Activated T-cell treated with anti-CD3 and anti-CD28 coated beads, Interleukin-2, amount 50 U/mL, for 4 hours (primary cell): ENCODE results near the gene HOXA6. TPM values are rescaled to one million over a fixed set of nuclear protein-coding genes. Genes with fewer than 3 reads are reported as not detected.

Source experiments
- ATAC-seq, 2 donors: fragments of 200-7000 bp; cut with Tn5 transposase; one replicate each; pipeline ENCODE4 v1.10.0; 2021
- DNase-seq: peaks from one replicate; pipeline ENCODE4 v3.0.0-alpha.2; 2020
- H3K27me3 Mint-ChIP-seq: one replicate; pipeline ENCODE4 v1.8.0; 2021; ENCODE audit warnings: low read depth, mixed read lengths
- H3K36me3 Mint-ChIP-seq: one replicate; pipeline ENCODE4 v1.8.0; 2022; ENCODE audit warnings: mixed read lengths; ENCODE audit not compliant: insufficient read depth
- H3K4me1 Mint-ChIP-seq: one replicate; pipeline ENCODE4 v1.8.0; 2021; ENCODE audit warnings: low read depth, mixed read lengths
- H3K4me3 Mint-ChIP-seq: one replicate; pipeline ENCODE4 v1.8.0; 2021; ENCODE audit warnings: mild to moderate bottlenecking, moderate library complexity, mixed read lengths
- H3K9me3 Mint-ChIP-seq: one replicate; pipeline ENCODE4 v1.8.0; 2021; ENCODE audit warnings: mixed read lengths
- total RNA-seq, 3 donors: library from RNA; stranded (reverse); gene quantifications; one replicate each; pipeline ENCODE4 v1.2.1, GENCODE V29; 2021

HOXA6 gene
- total RNA-seq, 3 donors from 2014 or later, result not detected

DNA sequence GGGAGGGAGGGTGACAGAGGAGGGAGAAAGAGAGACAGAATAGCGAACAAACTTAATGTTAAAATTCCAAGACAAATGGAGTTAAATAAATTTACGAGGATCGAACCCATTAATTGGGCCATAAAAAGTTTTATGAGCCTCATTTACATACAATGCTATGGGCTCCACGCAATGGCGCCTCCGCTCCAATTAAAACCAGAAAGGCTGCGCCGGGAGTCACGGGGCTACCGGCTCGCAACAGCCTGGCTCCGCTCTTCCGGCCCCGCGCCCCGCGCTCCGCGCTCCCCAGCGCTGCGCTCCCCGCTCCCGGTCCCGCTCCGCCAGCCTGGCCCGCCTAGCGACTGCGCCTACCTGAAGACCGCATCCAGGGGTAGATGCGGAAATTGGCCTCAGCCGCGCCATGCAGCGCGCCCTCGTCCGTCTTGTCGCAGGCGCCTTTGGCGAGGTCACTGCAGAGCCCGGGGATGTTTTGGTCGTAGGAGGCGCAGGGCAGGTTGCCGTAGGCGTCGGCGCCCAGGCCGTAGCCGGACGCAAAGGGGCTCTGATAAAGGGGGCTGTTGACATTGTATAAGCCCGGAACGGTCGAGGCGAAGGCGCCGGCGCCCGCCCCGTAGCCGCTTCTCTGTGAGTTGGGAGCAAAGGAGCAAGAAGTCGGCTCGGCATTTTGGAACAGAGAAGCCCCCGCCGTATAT, 8.4 kb upstream of the HOXA6 start:
- ATAC-seq (peak in 1 of 2 donors; percentile 11), DNase-seq (no peak)
- Mint-ChIP-seq H3K4me1 (peaks cover 46% of the 10 kb centered on the region), H3K36me3 (no peaks in the 10 kb centered on the region), H3K27me3 (peaks cover 88% of the 10 kb centered on the region), H3K4me3 (peak overlapping the region; percentile 46), H3K9me3 (no peaks in the 10 kb centered on the region)

- H3K36me3 Mint-ChIP-seq, result no peaks in the 10 kb centered on the region
- peaks cover 50% of the 10 kb centered on the region for H3K4me1 Mint-ChIP-seq
- DNase-seq, result peak; percentile 57
- ATAC-seq, result peak in 1 of 2 donors; percentile 12
- peaks cover 92% of the 10 kb centered on the region for H3K27me3 Mint-ChIP-seq
- H3K9me3 Mint-ChIP-seq, result no peaks in the 10 kb centered on the region
- H3K4me3 Mint-ChIP-seq, result peak overlapping the region; percentile 48
Measured at GRCh38 chr7:27154901-27155815, 7.6 kb upstream of the HOXA6 start.

GRCh38 chr7:27154369-27154768, 6.8 kb upstream of the HOXA6 start:
- DNase-seq (no peak), ATAC-seq (no peak)
- Mint-ChIP-seq H3K36me3 (no peaks in the 10 kb centered on the region), H3K9me3 (no peaks in the 10 kb centered on the region), H3K4me3 (no peak overlapping the region), H3K27me3 (peaks cover 92% of the 10 kb centered on the region), H3K4me1 (peaks cover 48% of the 10 kb centered on the region)

DNA sequence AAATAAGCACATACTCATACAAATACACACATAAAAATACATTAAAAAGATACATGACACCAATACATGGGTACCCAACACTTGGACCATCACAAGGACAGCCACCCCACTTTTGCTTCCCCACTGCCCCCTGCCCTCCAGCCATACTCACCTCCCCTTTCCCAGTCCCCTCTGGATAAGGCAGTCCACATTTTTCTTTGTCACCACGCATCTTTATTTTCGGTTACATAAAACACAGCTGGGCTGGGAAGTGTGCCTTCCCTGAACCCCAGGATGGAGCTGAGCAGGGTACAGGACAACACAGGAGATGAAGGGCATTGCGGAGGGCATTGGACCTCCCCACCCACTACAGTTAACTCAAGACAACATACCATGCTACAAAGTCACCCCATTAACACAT, 6.0 kb upstream of the HOXA6 start:
- Mint-ChIP-seq H3K4me1 (peaks cover 45% of the 10 kb centered on the region), H3K36me3 (no peaks in the 10 kb centered on the region), H3K9me3 (no peaks in the 10 kb centered on the region), H3K4me3 (no peak overlapping the region), H3K27me3 (peaks cover 92% of the 10 kb centered on the region)
- ATAC-seq, result no peak
- DNase-seq, result no peak

DNA sequence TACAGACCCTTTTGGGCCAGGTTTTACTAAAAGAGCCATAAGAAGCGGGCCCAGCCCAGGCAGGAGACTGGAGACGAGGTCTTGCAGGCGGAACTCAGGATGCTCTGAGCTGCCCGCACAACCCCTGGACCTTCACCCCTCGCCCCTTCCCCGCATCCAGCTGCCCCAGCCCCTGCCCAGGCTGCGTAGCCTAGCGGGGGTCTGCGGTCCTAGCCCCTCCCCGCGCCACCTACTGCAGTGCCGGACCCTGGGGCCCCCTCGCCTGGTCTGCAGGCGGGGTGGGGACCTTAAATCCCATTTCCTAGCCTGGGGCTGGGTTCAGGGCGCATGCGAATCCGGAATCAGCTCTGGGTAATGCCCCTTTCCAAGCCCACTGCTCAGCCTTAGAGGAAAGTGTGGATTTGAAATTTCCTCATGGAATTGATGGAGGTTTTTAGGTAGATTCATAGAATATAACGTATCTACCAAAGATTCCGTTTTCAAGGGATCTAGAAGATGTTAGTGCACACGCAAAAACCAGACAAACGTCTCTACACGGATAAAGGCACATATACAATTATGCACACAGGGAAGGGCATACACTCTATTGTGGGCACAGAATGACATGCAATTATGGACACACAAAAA, 5.4 kb upstream of the HOXA6 start:
- peaks cover 48% of the 10 kb centered on the region for H3K4me1 Mint-ChIP-seq
- no peak for ATAC-seq
- DNase-seq, result no peak
- H3K4me3 Mint-ChIP-seq, result no peak overlapping the region
- H3K27me3 Mint-ChIP-seq, result peaks cover 92% of the 10 kb centered on the region
- H3K9me3 Mint-ChIP-seq, result no peaks in the 10 kb centered on the region
- H3K36me3 Mint-ChIP-seq, result no peaks in the 10 kb centered on the region

DNA sequence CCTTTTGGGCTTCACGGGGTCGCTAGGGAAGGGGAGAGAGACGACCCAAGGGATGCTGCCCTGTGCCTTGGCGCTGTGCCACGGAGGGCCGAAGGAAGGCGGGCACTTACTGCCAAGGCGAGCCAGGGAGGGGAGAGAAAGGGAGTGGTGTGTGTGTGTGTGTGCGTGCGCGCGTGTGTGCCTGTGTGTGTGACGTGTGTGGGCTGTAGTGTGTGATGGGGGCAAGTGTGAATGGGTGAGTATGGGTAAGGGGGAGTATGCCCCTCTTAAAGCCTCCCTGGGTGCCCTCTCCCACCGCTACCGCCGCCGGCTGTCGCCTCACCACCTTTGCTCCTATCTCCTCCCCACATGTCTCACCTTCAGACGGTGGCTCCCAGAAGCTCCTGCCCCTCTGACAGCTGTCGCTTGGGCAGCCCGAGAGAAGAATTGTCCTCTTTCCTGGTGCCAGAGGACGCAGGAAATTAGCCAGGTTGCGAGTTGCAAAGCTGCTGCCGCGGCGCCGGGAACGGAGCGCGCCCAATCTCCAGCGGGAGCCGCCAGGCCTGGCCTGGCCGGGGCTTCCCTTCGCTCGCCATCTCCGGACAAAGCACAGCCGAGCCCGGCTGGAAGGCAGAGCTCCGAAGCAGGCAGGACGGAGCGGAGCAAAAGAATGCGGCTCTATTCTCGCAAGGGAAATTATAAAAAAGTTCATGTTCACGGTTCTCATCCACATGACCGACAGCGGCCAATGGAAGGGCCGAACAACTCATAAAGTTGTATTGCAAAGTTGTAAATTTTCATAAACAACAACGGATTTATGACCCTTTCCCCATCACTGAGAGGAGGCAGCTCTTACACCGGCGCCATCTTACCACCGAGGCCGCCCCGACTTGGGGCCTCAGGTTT, 4.6 kb upstream of the HOXA6 start, which contains the start of gene HOXA3:
Gene HOXA3 (minus strand): TSS at position 653 of the 885 bp plus-strand sequence. CDS start 41,943 bp downstream, outside the sequence.
- DNase-seq (no peak), ATAC-seq (no peak)
- Mint-ChIP-seq H3K4me1 (peaks cover 45% of the 10 kb centered on the region), H3K9me3 (no peaks in the 10 kb centered on the region), H3K36me3 (no peaks in the 10 kb centered on the region), H3K4me3 (peak within 1 kb of the TSS; percentile 69), H3K27me3 (peaks cover 88% of the 10 kb centered on the region)

DNA sequence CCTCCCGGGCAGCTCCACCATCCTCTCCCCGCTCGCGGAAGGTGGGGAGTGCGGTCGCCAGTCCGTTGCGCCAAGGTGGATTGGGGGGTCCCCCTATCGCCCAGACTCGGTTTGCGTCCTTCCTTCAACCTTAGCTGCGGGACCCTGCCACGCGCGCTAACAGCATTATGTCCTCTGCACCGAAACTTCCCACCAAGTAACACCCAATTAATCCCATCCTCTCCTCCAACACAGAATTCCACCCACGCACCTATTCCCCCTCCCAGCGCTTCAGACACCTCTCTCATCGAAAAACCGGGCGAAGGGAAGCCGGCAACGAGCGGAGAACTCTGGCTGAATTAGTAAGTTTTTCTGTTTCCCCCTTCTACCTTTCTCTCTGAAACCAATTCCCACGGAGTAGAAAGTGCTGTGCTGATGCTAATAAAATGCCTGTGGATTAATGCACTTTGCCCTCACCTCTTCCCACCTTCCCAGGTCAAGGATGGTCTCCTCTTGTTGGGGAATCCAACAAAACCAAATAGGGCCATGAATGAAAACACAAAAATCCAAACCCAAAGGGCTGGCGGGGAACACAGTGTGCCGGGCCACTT, 3.9 kb upstream of the HOXA6 start:
- Mint-ChIP-seq H3K4me1 (peaks cover 45% of the 10 kb centered on the region), H3K36me3 (no peaks in the 10 kb centered on the region), H3K27me3 (peaks cover 90% of the 10 kb centered on the region), H3K4me3 (peak overlapping the region; percentile 69), H3K9me3 (no peaks in the 10 kb centered on the region)
- no peak for ATAC-seq
- DNase-seq, result no peak

GRCh38 chr7:27150568-27151340, 3.2 kb upstream of the HOXA6 start:
- Mint-ChIP-seq H3K36me3 (no peaks in the 10 kb centered on the region), H3K4me3 (peak overlapping the region; percentile 69), H3K4me1 (peaks cover 41% of the 10 kb centered on the region), H3K9me3 (no peaks in the 10 kb centered on the region), H3K27me3 (peaks cover 91% of the 10 kb centered on the region)
- ATAC-seq (peak; percentile 80 to 83), DNase-seq (peak; percentile 61)

DNA sequence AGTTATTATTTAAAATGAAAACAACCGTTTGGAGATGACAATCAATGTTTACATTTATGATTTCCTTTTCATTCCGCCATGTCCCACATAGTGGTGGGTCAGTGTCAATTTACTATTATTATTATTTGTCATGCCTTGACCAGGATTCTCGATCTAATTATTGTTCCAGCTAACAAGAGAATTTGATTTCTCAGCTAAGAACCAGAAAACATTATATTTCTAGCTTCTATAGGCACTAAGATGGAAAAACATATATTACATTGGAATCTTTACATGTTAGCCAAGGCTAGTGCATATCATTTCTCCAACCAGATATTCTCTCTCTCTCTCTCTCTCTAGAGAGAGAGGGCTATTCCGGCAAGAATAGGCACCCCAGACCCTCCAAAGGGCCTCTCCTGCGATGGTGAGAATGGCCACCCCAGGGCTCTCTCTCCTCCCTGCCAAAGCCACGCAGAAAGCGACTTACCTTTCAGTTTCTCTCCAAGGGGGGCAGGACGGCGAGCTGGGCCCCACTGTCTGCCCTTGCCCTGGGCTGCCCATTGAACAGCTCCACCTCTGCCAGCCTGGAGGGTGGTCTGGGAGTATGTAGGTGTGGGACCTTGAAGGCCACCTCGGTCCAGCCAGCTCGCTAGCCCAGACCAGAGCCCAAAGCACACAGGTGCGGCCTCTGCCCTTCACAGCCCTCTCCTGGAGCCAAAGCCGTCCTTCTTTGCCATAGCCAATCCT, 2.4 kb upstream of the HOXA6 start:
- peak overlapping the region; percentile 69 for H3K4me3 Mint-ChIP-seq
- H3K9me3 Mint-ChIP-seq, result no peaks in the 10 kb centered on the region
- H3K36me3 Mint-ChIP-seq, result no peaks in the 10 kb centered on the region
- peaks cover 34% of the 10 kb centered on the region for H3K4me1 Mint-ChIP-seq
- DNase-seq, result no peak
- peak in 1 of 2 donors; percentile 5 for ATAC-seq
- H3K27me3 Mint-ChIP-seq, result peaks cover 90% of the 10 kb centered on the region

GRCh38 chr7:27148756-27149641, 1.4 kb upstream of the HOXA6 start:
- peaks cover 89% of the 10 kb centered on the region for H3K27me3 Mint-ChIP-seq
- H3K36me3 Mint-ChIP-seq, result no peaks in the 10 kb centered on the region
- H3K4me1 Mint-ChIP-seq, result peaks cover 26% of the 10 kb centered on the region
- ATAC-seq (no peak), DNase-seq (no peak)
- no peaks in the 10 kb centered on the region for H3K9me3 Mint-ChIP-seq
- no peak overlapping the region for H3K4me3 Mint-ChIP-seq

DNA sequence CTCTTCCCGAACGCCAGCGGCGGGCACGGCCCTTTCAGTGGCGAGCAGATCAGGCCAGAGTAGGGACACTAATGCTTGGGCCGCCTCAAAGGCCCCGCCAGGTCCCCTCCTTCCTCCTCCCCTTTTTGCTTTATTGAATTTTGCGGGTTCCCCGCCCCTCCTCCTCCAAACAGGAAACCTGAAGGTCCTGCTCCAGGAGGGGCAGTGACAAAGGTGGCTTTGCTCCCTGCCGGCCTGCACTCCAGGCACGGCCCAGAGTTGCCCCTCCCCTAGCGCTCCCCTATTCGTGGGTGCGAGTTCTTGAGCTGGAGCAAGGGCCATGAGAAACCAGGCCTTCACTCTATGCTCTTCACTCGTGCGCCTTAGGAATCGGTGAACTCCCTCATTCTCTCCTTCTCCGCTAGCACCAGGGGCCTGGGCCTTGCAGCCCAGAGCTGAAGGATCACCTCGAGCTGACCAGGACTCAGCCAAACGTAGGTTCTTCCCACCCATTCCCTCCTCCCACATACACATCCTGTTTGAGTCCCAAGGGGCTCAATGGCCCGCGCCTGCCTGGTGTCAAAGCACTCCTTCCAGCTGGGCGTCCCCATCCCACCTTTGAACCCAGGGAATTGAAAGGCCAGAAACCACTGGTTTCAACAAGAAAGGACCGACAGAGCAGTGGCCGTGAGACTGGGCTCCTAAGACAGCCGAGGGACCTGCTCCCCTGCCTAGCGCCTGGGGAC, 619 bp upstream of the HOXA6 start:
- ATAC-seq (no peak), DNase-seq (no peak)
- Mint-ChIP-seq H3K27me3 (peaks cover 86% of the 10 kb centered on the region), H3K36me3 (no peaks in the 10 kb centered on the region), H3K4me1 (peaks cover 22% of the 10 kb centered on the region), H3K4me3 (no peak overlapping the region), H3K9me3 (no peaks in the 10 kb centered on the region)
